ENCODE results near the gene DDB1.

GRCh38 chr11:61343792-61344745 lies 11.2 kb upstream of the DDB1 start:
- TF ChIP-seq POLR2A (IDR thresholded peaks at IDR 0.05) (no peak), CTCF (IDR thresholded peaks at IDR 0.05) (no peak)
